SKM-1 (cell line): Measurements from ENCODE around the gene LURAP1L.

ENCODE experiments used
- DNase-seq: peaks from one replicate; lab custom pipeline; 2025; ENCODE audit not compliant: unreplicated experiment; lab: John Stamatoyannopoulos, UW

LURAP1L gene

GRCh38 chr9:12774861-12775678 is at the start of gene LURAP1L:
Gene LURAP1L, plus strand, starts transcription at chr9:12775020. Its CDS starts 696 bp downstream, at chr9:12775716.
- DNase-seq: peak; percentile 34

- DNase-seq: no peak
These were observed 48.0 kb upstream of the LURAP1L start for GRCh38 chr9:12726795-12727194.

GRCh38 chr9:12730198-12730597 is 44.6 kb upstream of the LURAP1L start:
- no peak for DNase-seq

GRCh38 chr9:12730927-12731326 is 43.9 kb upstream of the LURAP1L start:
- no peak for DNase-seq

- DNase-seq: no peak
These were observed 41.8 kb upstream of the LURAP1L start for GRCh38 chr9:12732971-12733370.

- DNase-seq: no peak
These were observed 39.2 kb upstream of the LURAP1L start for GRCh38 chr9:12735665-12736064.

GRCh38 chr9:12737871-12738270 is 36.9 kb upstream of the LURAP1L start:
- no peak for DNase-seq

- no peak for DNase-seq
These were observed 35.7 kb upstream of the LURAP1L start for GRCh38 chr9:12739014-12739652.

GRCh38 chr9:12740845-12741244 is 34.0 kb upstream of the LURAP1L start:
- no peak for DNase-seq

- DNase-seq: no peak
These were observed 26.8 kb upstream of the LURAP1L start for GRCh38 chr9:12748016-12748415.

- DNase-seq: no peak
These were observed 25.9 kb upstream of the LURAP1L start for GRCh38 chr9:12748954-12749353.

GRCh38 chr9:12753931-12754330 is 20.9 kb upstream of the LURAP1L start:
- no peak for DNase-seq

- no peak for DNase-seq
These were observed 15.1 kb upstream of the LURAP1L start for GRCh38 chr9:12759761-12760160.

GRCh38 chr9:12760758-12761157 is 14.1 kb upstream of the LURAP1L start:
- DNase-seq: no peak

GRCh38 chr9:12764150-12764549 is 10.7 kb upstream of the LURAP1L start:
- no peak for DNase-seq

GRCh38 chr9:12765088-12765798 is 9.6 kb upstream of the LURAP1L start:
- DNase-seq: no peak

- DNase-seq: no peak
These were observed 8.5 kb upstream of the LURAP1L start for GRCh38 chr9:12766357-12766756.

GRCh38 chr9:12770261-12770660 is 4.6 kb upstream of the LURAP1L start:
- no peak for DNase-seq

- DNase-seq: no peak
These were observed 2.9 kb upstream of the LURAP1L start for GRCh38 chr9:12771891-12772290.

- no peak for DNase-seq
These were observed 1.3 kb upstream of the LURAP1L start for GRCh38 chr9:12773562-12773961.

- DNase-seq: peak; percentile 82
These were observed 1.1 kb downstream of the LURAP1L start for GRCh38 chr9:12775679-12776512.
